PC-9 (cell line): ENCODE data around the gene ERICH2. TPM values are rescaled to one million over a fixed set of nuclear protein-coding genes. Genes with fewer than 3 reads are reported as not detected.
"Not testable (repeated sequence)": the region's sequence is repeated elsewhere in the genome, so short reads cannot be mapped to it uniquely, and the experiment has no call there.

Experiments used
- BruUV-seq: library from RNA; stranded (reverse); fragments of 400-500 nt; replicated peaks from 2 replicates; lab custom pipeline; 2021; lab: Mats Ljungman, UMichigan
- CTCF ChIA-PET: fragments of 300-600 bp; sonication (Branson Sonifier 250); formaldehyde crosslinking; loops from one replicate; lab custom pipeline; 2022; ENCODE audit warnings: antibody characterized with exemption; lab: Charles Lee
- POLR2A ChIA-PET: fragments of 300-600 bp; sonication (Branson Sonifier 250); formaldehyde crosslinking; loops from one replicate; lab custom pipeline; 2022; ENCODE audit warnings: antibody characterized with exemption; ENCODE audit not compliant: unreplicated experiment; lab: Charles Lee
- DNase-seq, 2 experiments: peaks; one replicate each; pipeline versions ENCODE4 v3.0.0 to v3.0.0-alpha.2; 2015 to 2022; ENCODE audit warnings: mixed read lengths in 1 of 2
- H2AFZ ChIP-seq: fragments of 200-600 bp; sonication (generic); 2 replicates; pipeline ENCODE4 v1.8.1; 2017; ENCODE audit warnings: antibody characterized with exemption
- H3F3A ChIP-seq: fragments of 200-600 bp; sonication (generic); 2 replicates; pipeline ENCODE4 v1.8.1; 2017; ENCODE audit warnings: antibody characterized with exemption, mild to moderate bottlenecking, low read depth; ENCODE audit not compliant: insufficient read depth
- H3K27ac ChIP-seq: fragments of 200-600 bp; sonication (generic); 2 replicates; pipeline ENCODE4 v1.6.1; 2016; ENCODE audit warnings: mixed run types
- H3K27me3 ChIP-seq: fragments of 200-600 bp; sonication (generic); 2 replicates; pipeline ENCODE4 v1.6.1; 2016; ENCODE audit warnings: low read depth, mixed run types; ENCODE audit not compliant: insufficient read depth
- H3K36me3 ChIP-seq: fragments of 200-600 bp; sonication (generic); 2 replicates; pipeline ENCODE4 v1.6.1; 2016; ENCODE audit warnings: low read depth, mixed run types
- H3K4me1 ChIP-seq: fragments of 200-600 bp; sonication (generic); replicated peaks from 2 replicates; pipeline ENCODE4 v1.6.1; 2016; ENCODE audit warnings: mixed run types; ENCODE audit not compliant: insufficient read depth
- H3K4me2 ChIP-seq: fragments of 200-600 bp; sonication (generic); 2 replicates; pipeline ENCODE4 v1.6.1; 2017; ENCODE audit warnings: mixed run types
- H3K4me3 ChIP-seq: fragments of 200-600 bp; sonication (generic); 2 replicates; pipeline ENCODE4 v1.6.1; 2016; ENCODE audit warnings: mixed run types
- H3K79me2 ChIP-seq: fragments of 200-600 bp; sonication (generic); 2 replicates; pipeline ENCODE4 v1.6.1; 2017; ENCODE audit warnings: low read depth, mixed run types
- H3K9me2 ChIP-seq: fragments of 200-600 bp; sonication (generic); 2 replicates; pipeline ENCODE4 v1.8.1; 2017; ENCODE audit warnings: mild to moderate bottlenecking; ENCODE audit not compliant: insufficient read depth
- H3K9me3 ChIP-seq: fragments of 200-600 bp; sonication (generic); 2 replicates; pipeline ENCODE4 v1.8.1; 2016; ENCODE audit warnings: low read depth; ENCODE audit not compliant: insufficient read depth
- H4K20me1 ChIP-seq: fragments of 200-600 bp; sonication (generic); 2 replicates; pipeline ENCODE4 v1.8.1; 2017; ENCODE audit not compliant: insufficient read depth
- EZH2 ChIP-seq: fragments of 200-600 bp; sonication (generic); IDR thresholded peaks from 2 replicates; pipeline ENCODE4 v1.8.0; 2017; ENCODE audit warnings: antibody characterized with exemption, low read depth
- intact Hi-C: fragments of 100-400 bp; cut with micrococcal nuclease; formaldehyde crosslinking; loops from one replicate; pipeline ENCODE4 v1.10.0; 2022; ENCODE audit not compliant: unreplicated experiment
- total RNA-seq: library from RNA; stranded (reverse); gene quantifications from 2 replicates; pipeline ENCODE4 v1.2.3, GENCODE V29; 2021
- TF ChIP-seq, protein P1 (sequence below): fragments of 200-600 bp; sonication (generic); conservative IDR thresholded peaks from 2 replicates; pipeline ENCODE4 v1.6.1; 2017; ENCODE audit warnings: mixed run types, antibody characterized with exemption, mild to moderate bottlenecking, moderate library complexity

Gene ERICH2
- total RNA-seq, 1 experiment from 2014 or later = 2.0 TPM

DNA sequence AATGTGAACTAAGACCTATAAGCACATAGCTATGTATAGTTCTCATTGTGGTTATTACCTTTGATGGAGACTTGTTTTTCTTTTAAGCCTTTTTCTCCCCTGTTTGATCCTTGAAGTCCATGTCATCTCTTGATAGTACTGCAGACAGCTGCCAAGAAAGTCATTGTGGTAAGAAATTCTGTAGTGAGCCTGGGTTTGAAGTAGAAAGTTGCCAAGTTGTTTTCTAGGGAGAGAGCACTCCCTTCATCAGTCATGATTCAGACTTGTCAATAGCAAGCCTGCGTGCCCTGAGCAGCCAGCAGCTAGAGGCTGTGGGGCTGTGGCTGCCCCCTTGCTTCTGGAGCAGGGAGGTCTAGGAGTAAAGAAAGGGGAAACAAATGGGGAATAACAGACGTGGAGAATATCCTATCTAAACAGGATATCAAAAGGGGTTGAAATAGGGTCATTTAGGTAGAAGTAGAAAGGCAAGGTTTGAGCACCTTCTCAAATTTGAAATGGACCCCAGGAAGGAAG is 46.7 kb upstream of the ERICH2 start:
- Histone ChIP-seq H4K20me1 (no peaks in the 10 kb centered on the region), H3K4me3 (no peak overlapping the region), H3F3A (no peaks in the 10 kb centered on the region), H3K27me3 (no peaks in the 10 kb centered on the region), H2AFZ (no peak overlapping the region), H3K4me2 (no peak overlapping the region), H3K79me2 (no peaks in the 10 kb centered on the region), H3K4me1 (no peaks in the 10 kb centered on the region), H3K36me3 (no peaks in the 10 kb centered on the region), H3K9me3 (no peaks in the 10 kb centered on the region), H3K27ac (no peak overlapping the region), H3K9me2 (no peaks in the 10 kb centered on the region)
- ChIA-PET CTCF (interaction anchor here (0.6 kb wide), 1 partner anchor 158 kb away, joined by 4 read pairs; no protein-coding TSS in a partner anchor), POLR2A (interaction anchor here (0.7 kb wide), 1 partner anchor 713 kb away, joined by 4 read pairs; no protein-coding TSS in a partner anchor)
- TF ChIP-seq, protein P1, sequence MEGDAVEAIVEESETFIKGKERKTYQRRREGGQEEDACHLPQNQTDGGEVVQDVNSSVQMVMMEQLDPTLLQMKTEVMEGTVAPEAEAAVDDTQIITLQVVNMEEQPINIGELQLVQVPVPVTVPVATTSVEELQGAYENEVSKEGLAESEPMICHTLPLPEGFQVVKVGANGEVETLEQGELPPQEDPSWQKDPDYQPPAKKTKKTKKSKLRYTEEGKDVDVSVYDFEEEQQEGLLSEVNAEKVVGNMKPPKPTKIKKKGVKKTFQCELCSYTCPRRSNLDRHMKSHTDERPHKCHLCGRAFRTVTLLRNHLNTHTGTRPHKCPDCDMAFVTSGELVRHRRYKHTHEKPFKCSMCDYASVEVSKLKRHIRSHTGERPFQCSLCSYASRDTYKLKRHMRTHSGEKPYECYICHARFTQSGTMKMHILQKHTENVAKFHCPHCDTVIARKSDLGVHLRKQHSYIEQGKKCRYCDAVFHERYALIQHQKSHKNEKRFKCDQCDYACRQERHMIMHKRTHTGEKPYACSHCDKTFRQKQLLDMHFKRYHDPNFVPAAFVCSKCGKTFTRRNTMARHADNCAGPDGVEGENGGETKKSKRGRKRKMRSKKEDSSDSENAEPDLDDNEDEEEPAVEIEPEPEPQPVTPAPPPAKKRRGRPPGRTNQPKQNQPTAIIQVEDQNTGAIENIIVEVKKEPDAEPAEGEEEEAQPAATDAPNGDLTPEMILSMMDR = no peak
- TF ChIP-seq EZH2 = no peak
- intact Hi-C loops = no loop called here
- DNase-seq = no peak
- BruUV-seq = no TSS peak

DNA sequence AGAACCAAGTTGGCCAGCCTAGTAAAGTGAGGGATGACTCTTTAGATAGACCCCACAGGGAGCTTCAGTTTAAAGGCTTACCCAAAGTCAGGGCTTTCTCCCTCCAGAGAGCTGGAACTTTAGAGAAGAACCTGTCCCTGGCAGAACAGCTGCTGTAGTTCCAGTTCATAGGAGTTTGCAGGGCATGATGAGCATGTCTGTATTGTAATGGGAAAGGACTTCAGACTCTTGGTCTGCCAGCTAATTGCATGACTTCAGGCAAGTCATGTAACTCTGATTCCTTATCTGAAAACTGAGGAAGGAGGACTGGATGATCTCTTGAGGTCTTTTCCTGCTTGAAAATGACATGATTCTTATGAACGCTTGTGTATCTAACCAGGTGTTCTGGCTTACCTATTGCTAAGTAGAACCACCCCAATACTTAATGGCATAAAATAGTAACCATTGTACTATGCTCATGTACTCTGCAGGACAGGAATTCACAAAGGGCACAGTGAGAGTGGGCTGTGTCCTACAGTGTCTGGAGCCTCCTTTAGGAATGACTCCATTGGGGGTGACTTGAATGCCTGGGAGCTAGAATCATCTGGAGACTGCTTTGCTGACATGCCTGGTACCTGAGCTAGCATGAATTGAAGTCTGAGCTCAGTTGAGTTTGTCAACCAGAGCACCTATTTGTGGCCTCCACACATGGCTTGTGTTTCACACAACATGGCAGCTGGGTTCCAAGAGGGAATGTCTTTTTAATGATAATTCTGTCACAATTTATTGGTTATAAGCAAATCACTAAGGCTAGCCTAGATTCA is 36.2 kb upstream of the ERICH2 start:
- Histone ChIP-seq H3K4me3 (no peak overlapping the region), H3K27me3 (no peaks in the 10 kb centered on the region), H3K36me3 (no peaks in the 10 kb centered on the region), H3F3A (peaks cover 8% of the 10 kb centered on the region), H3K9me2 (no peaks in the 10 kb centered on the region), H3K79me2 (no peaks in the 10 kb centered on the region), H3K4me1 (peaks cover 12% of the 10 kb centered on the region), H3K27ac (no peak overlapping the region), H4K20me1 (no peaks in the 10 kb centered on the region), H2AFZ (no peak overlapping the region), H3K4me2 (no peak overlapping the region), H3K9me3 (peaks cover 6% of the 10 kb centered on the region; the same call in 1 of the 2 replicates)
- intact Hi-C loops = loop anchor here (10.0 kb wide), 1 partner anchor 289 kb away; no protein-coding TSS in a partner anchor
- ChIA-PET CTCF (interaction anchor here (0.6 kb wide), 1 partner anchor 19 kb away, joined by 3 read pairs; no protein-coding TSS in a partner anchor), POLR2A (no interaction called here)
- DNase-seq = no peak
- no peak for TF ChIP-seq EZH2
- TF ChIP-seq, protein P1 = no peak
- BruUV-seq = no TSS peak

DNA sequence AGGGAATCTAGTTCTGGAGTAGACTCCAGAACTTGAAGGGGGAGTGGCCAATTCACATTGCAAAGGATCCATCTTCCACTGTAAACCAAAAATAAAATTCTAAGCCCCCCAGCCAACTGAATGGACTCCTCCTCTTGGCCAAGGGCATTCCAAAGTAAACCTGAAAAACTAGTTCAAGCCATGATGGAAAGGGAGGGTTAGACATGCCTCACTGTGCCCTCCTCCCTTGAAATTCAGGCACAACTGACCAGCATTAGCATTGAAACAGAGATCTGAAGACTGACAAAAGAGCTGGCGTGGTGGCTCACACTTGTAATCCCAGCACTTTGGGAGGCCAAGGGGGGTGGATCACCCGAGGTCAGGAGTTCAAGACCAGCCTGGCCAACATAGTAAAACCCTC is 35.6 kb upstream of the ERICH2 start:
- not testable (repeated sequence) for DNase-seq, BruUV-seq, H2AFZ ChIP-seq, H3K9me2 ChIP-seq, H3K4me2 ChIP-seq, H3K9me3 ChIP-seq, H3K4me3 ChIP-seq, H3K27me3 ChIP-seq, H3K27ac ChIP-seq, H3K36me3 ChIP-seq, H4K20me1 ChIP-seq, H3K79me2 ChIP-seq
- Histone ChIP-seq H3F3A (peaks cover 12% of the 10 kb centered on the region), H3K4me1 (peaks cover 16% of the 10 kb centered on the region)
- POLR2A ChIA-PET = interaction anchor here (0.6 kb wide), 1 partner anchor 19 kb away, joined by 10 read pairs; no protein-coding TSS in a partner anchor
- CTCF ChIA-PET = interaction anchor here (0.6 kb wide), 2 partner anchors 19 to 82 kb away, joined by 3 to 6 read pairs; partner anchors contain the start of gene GAD1
- intact Hi-C loops = loop anchor here (10.0 kb wide), 1 partner anchor 290 kb away; no protein-coding TSS in a partner anchor
